ENCODE measurements around the gene PRRT1.

The PRRT1 gene

GRCh38 chr6:32179766-32180405 is 28.1 kb upstream of the PRRT1 start:
- no peak overlapping the region for H3K4me3 ChIP-seq (replicated peaks; ENCODE audit: low read depth, low read length)

DNA sequence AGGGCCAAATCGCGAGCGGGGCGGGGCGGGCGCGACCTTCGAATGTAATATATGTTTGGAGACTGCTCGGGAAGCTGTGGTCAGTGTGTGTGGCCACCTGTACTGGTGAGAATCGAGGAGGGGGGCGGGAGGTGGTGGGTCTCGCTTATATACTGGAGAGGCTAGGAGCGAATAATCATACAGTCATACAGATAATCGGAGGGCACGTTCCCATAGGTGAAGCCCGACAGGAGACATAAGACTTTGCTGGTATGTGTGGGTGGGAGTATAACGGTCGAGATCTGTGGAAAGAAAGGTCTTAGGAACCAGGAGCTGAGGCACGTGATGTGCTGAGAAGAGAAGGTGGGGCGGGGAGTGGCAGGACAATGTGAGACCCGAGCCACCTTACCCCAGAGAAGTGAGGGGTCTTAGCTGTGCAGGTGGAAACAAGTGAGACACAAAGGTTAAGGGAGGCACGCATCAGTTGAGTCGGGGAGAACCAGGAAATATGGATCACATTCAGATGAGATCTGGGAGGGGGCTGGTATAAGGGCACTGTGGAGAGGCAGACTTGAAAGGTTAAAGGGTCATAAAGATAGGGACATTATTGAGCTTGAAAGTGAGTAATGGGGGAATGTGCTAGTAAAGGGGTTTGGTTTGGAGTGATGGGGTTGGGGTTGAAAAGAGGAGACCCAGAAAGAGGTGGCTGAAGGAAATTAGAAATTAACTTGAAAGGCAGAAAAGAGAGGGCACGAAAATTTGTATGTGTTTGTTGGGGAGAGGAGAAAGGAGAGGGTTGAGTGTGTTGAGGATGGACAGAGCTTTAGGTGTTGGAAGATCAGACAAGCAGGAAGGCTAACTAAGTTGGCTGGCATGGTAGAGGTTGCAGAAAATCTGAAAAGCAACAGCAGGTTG is 27.1 kb upstream of the PRRT1 start:
- H3K4me3 ChIP-seq (replicated peaks; ENCODE audit: low read depth, low read length) = peak overlapping the region; percentile 87
- TF ChIP-seq, protein P1, sequence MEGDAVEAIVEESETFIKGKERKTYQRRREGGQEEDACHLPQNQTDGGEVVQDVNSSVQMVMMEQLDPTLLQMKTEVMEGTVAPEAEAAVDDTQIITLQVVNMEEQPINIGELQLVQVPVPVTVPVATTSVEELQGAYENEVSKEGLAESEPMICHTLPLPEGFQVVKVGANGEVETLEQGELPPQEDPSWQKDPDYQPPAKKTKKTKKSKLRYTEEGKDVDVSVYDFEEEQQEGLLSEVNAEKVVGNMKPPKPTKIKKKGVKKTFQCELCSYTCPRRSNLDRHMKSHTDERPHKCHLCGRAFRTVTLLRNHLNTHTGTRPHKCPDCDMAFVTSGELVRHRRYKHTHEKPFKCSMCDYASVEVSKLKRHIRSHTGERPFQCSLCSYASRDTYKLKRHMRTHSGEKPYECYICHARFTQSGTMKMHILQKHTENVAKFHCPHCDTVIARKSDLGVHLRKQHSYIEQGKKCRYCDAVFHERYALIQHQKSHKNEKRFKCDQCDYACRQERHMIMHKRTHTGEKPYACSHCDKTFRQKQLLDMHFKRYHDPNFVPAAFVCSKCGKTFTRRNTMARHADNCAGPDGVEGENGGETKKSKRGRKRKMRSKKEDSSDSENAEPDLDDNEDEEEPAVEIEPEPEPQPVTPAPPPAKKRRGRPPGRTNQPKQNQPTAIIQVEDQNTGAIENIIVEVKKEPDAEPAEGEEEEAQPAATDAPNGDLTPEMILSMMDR (IDR thresholded peaks at IDR 0.05; ENCODE audit: low read length, missing control alignments) = no peak
- DNase-seq (ENCODE audit: low read depth) = no peak

More at GRCh38 chr6:32179766-32180405, 28.1 kb upstream of the PRRT1 start:
- TF ChIP-seq, protein P1 (IDR thresholded peaks at IDR 0.05; ENCODE audit: low read length, missing control alignments) = no peak
- no peak for DNase-seq (ENCODE audit: low read depth)

DNA sequence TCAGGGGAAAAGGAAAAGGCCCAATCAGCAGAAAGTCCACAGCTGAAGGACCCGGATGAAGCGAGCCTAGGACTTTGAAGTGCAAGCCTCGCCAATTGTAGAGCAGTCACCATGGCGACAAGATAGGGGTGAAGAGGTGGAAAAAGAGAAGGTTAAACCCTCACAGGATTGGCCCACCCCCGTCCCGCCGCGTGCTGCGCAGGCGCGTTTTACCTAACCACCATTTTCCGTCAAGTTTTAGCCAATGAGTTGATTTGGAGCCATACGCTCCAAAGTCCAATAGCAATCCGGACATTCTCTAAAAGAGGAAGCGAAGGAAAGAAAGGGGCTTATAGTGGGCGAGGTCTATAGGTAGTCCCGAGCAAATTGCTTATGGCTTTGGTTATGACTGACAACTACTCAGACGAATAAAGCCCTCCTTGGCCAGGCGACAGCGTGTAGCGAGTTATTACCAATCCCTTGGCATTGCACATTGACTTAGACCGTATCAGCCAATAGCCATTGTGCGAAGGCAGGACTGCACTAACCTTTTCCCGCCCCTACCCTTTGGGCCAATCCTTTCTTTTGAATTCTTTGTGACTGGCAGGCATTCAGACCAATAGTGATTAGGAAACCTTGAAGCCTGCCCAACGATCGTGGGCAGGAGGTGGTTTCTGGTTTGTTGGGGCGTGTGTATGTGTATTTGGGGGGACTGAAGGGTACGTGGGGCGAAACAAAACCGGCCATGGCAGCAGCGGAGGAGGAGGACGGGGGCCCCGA is 26.2 kb upstream of the PRRT1 start, which contains the start of gene RNF5:
Gene RNF5, plus strand, starts transcription at position 618 of the 759 bp plus-strand sequence. Its CDS starts 107 bp downstream, at position 725.
- peak; percentile 100 for DNase-seq (ENCODE audit: low read depth)
- TF ChIP-seq, protein P1 (IDR thresholded peaks at IDR 0.05; ENCODE audit: low read length, missing control alignments) = no peak
- peak within 1 kb of the TSS; percentile 87 for H3K4me3 ChIP-seq (replicated peaks; ENCODE audit: low read depth, low read length)

- H3K4me3 ChIP-seq (replicated peaks; ENCODE audit: low read depth, low read length) = peak overlapping the region; percentile 87
- no peak for DNase-seq (ENCODE audit: low read depth)
- TF ChIP-seq, protein P1 (IDR thresholded peaks at IDR 0.05; ENCODE audit: low read length, missing control alignments) = no peak
Observed at GRCh38 chr6:32177183-32177787, 25.5 kb upstream of the PRRT1 start.

GRCh38 chr6:32176476-32177182 is 24.9 kb upstream of the PRRT1 start:
- H3K4me3 ChIP-seq (replicated peaks; ENCODE audit: low read depth, low read length) = peak overlapping the region; percentile 87
- DNase-seq (ENCODE audit: low read depth) = peak; percentile 68
- TF ChIP-seq, protein P1 (IDR thresholded peaks at IDR 0.05; ENCODE audit: low read length, missing control alignments) = no peak

Measured in fibroblast of pulmonary artery (primary cell).